Measurements from ENCODE around the gene CASP1.
"Not testable (repeated sequence)": the region's sequence is repeated elsewhere in the genome, so short reads cannot be mapped to it uniquely, and the experiment has no call there.

DNA sequence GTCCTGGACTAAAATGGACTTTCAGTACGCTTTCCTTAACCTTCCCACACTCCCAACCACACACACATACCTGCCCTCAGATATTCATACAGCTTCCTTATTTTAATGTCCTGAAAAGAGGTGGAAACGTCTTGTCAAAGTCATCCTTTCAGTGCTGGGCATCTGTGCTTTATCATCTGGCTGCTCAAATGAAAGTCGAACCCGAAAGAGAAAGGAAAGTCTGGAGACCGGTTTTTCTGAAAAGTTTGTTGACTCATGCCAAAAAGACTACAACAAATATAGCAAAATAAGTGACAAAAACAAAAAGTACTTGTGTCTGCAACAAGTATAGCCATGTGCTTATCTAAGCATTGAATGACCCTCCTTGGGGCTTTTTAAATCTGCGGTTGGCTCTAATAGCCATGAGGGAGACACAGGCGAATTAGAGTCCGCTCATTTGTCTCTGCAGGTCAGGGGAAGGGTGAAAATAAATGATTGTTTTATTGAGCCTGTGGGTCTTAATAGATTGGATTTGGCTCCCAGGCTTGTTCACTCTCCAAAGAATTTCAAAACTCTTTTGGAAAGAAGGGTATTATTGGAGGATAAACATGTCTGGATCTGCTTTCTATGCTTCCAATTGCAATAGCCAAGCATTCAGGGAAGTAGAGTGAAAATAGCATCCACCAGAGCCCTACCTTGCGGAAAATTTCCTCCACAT is 28.4 kb upstream of the CASP1 start:
- TF ChIP-seq, protein P1, sequence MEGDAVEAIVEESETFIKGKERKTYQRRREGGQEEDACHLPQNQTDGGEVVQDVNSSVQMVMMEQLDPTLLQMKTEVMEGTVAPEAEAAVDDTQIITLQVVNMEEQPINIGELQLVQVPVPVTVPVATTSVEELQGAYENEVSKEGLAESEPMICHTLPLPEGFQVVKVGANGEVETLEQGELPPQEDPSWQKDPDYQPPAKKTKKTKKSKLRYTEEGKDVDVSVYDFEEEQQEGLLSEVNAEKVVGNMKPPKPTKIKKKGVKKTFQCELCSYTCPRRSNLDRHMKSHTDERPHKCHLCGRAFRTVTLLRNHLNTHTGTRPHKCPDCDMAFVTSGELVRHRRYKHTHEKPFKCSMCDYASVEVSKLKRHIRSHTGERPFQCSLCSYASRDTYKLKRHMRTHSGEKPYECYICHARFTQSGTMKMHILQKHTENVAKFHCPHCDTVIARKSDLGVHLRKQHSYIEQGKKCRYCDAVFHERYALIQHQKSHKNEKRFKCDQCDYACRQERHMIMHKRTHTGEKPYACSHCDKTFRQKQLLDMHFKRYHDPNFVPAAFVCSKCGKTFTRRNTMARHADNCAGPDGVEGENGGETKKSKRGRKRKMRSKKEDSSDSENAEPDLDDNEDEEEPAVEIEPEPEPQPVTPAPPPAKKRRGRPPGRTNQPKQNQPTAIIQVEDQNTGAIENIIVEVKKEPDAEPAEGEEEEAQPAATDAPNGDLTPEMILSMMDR (IDR thresholded peaks at IDR 0.05), result not testable (repeated sequence)
- TF ChIP-seq POLR2AphosphoS5 (IDR thresholded peaks at IDR 0.05), result not testable (repeated sequence)

Measured in prostate gland (tissue), 2 donors.